GM23248 (cell line): ENCODE measurements around the gene DNM1.

Experiments
- EZH2 ChIP-seq: fragments of 200-600 bp; sonication (generic); IDR thresholded peaks from 2 replicates; pipeline ENCODE4 v1.6.1; 2018; ENCODE audit warnings: antibody characterized with exemption, mild to moderate bottlenecking; ENCODE audit not compliant: insufficient read depth, poor library complexity, severe bottlenecking
- EZH2phosphoT487 ChIP-seq: fragments of 200-600 bp; sonication (generic); IDR thresholded peaks from 2 replicates; pipeline ENCODE4 v1.6.1; 2018; ENCODE audit warnings: antibody characterized with exemption, moderate library complexity, mild to moderate bottlenecking, low read depth; ENCODE audit not compliant: insufficient read depth

- TF ChIP-seq EZH2 (no peak), EZH2phosphoT487 (no peak)
Observed at GRCh38 chr9:128218518-128219389, 15.6 kb downstream of the DNM1 start.
